Measurements from ENCODE around the gene RAB11FIP4. TPM values are rescaled to one million over a fixed set of nuclear protein-coding genes. Genes with fewer than 3 reads are reported as not detected.

Gene RAB11FIP4
- total RNA-seq, 2 experiments from 2014 or later, result 16.7 to 18.7 TPM

- Mint-ChIP-seq H3K4me3 (peak overlapping the region; percentile 87), H3K27me3 (no peaks in the 10 kb centered on the region), H3K36me3 (peaks cover 1% of the 10 kb centered on the region), H3K4me1 (peaks cover 34% of the 10 kb centered on the region), H3K27ac (no peak overlapping the region), H3K9me3 (no peaks in the 10 kb centered on the region)
- no peak for DNase-seq
These were observed 95.0 kb downstream of the RAB11FIP4 start for GRCh38 chr17:31486351-31487062.

GRCh38 chr17:31487063-31487647, 95.7 kb downstream of the RAB11FIP4 start:
- Mint-ChIP-seq H3K27ac (peak overlapping the region; percentile 67), H3K27me3 (no peaks in the 10 kb centered on the region), H3K9me3 (no peaks in the 10 kb centered on the region), H3K36me3 (peaks cover 1% of the 10 kb centered on the region), H3K4me3 (peak overlapping the region; percentile 87), H3K4me1 (peaks cover 40% of the 10 kb centered on the region)
- DNase-seq, result no peak

- DNase-seq, result peak; percentile 90
- no peaks in the 10 kb centered on the region for H3K9me3 Mint-ChIP-seq
- H3K27me3 Mint-ChIP-seq, result no peaks in the 10 kb centered on the region
- H3K27ac Mint-ChIP-seq, result peak overlapping the region; percentile 67
- H3K4me3 Mint-ChIP-seq, result peak overlapping the region; percentile 87
- peaks cover 46% of the 10 kb centered on the region for H3K4me1 Mint-ChIP-seq
- H3K36me3 Mint-ChIP-seq, result peaks cover 3% of the 10 kb centered on the region
These were observed 96.3 kb downstream of the RAB11FIP4 start for GRCh38 chr17:31487648-31488263.

GRCh38 chr17:31488264-31488981, 96.9 kb downstream of the RAB11FIP4 start:
- DNase-seq, result peak; percentile 34
- Mint-ChIP-seq H3K9me3 (no peaks in the 10 kb centered on the region), H3K4me3 (peak overlapping the region; percentile 87), H3K27ac (peak overlapping the region; percentile 72), H3K4me1 (peaks cover 53% of the 10 kb centered on the region), H3K36me3 (peaks cover 5% of the 10 kb centered on the region), H3K27me3 (no peaks in the 10 kb centered on the region)

- H3K36me3 Mint-ChIP-seq, result peaks cover 5% of the 10 kb centered on the region
- H3K9me3 Mint-ChIP-seq, result no peaks in the 10 kb centered on the region
- no peaks in the 10 kb centered on the region for H3K27me3 Mint-ChIP-seq
- peak overlapping the region; percentile 87 for H3K4me3 Mint-ChIP-seq
- DNase-seq, result no peak
- H3K4me1 Mint-ChIP-seq, result peaks cover 58% of the 10 kb centered on the region
- H3K27ac Mint-ChIP-seq, result peak overlapping the region; percentile 72
These were observed 97.5 kb downstream of the RAB11FIP4 start for GRCh38 chr17:31488982-31489294.

GRCh38 chr17:31489295-31490018, 98.0 kb downstream of the RAB11FIP4 start:
- H3K27ac Mint-ChIP-seq, result peak overlapping the region; percentile 63
- H3K36me3 Mint-ChIP-seq, result peaks cover 5% of the 10 kb centered on the region
- no peak for DNase-seq
- no peaks in the 10 kb centered on the region for H3K27me3 Mint-ChIP-seq
- H3K9me3 Mint-ChIP-seq, result no peaks in the 10 kb centered on the region
- H3K4me1 Mint-ChIP-seq, result peaks cover 62% of the 10 kb centered on the region
- peak overlapping the region; percentile 87 for H3K4me3 Mint-ChIP-seq

GRCh38 chr17:31490019-31490650, 98.7 kb downstream of the RAB11FIP4 start:
- DNase-seq, result no peak
- H3K27me3 Mint-ChIP-seq, result no peaks in the 10 kb centered on the region
- H3K9me3 Mint-ChIP-seq, result no peaks in the 10 kb centered on the region
- H3K36me3 Mint-ChIP-seq, result peaks cover 5% of the 10 kb centered on the region
- H3K27ac Mint-ChIP-seq, result peak overlapping the region; percentile 78
- peak overlapping the region; percentile 87 for H3K4me3 Mint-ChIP-seq
- peaks cover 68% of the 10 kb centered on the region for H3K4me1 Mint-ChIP-seq

GRCh38 chr17:31490671-31491375, 99.3 kb downstream of the RAB11FIP4 start:
- H3K27ac Mint-ChIP-seq, result peak overlapping the region; percentile 61
- peaks cover 5% of the 10 kb centered on the region for H3K36me3 Mint-ChIP-seq
- no peaks in the 10 kb centered on the region for H3K27me3 Mint-ChIP-seq
- peaks cover 73% of the 10 kb centered on the region for H3K4me1 Mint-ChIP-seq
- no peaks in the 10 kb centered on the region for H3K9me3 Mint-ChIP-seq
- H3K4me3 Mint-ChIP-seq, result peak overlapping the region; percentile 5
- DNase-seq, result no peak

- Mint-ChIP-seq H3K36me3 (peaks cover 5% of the 10 kb centered on the region), H3K9me3 (no peaks in the 10 kb centered on the region), H3K4me3 (peak overlapping the region; percentile 5), H3K4me1 (peaks cover 76% of the 10 kb centered on the region), H3K27ac (peak overlapping the region; percentile 92), H3K27me3 (no peaks in the 10 kb centered on the region)
- DNase-seq, result no peak
These were observed 100.1 kb downstream of the RAB11FIP4 start for GRCh38 chr17:31491376-31492131.

GRCh38 chr17:31492206-31492605, 100.7 kb downstream of the RAB11FIP4 start:
- Mint-ChIP-seq H3K27me3 (no peaks in the 10 kb centered on the region), H3K9me3 (no peaks in the 10 kb centered on the region), H3K4me1 (peaks cover 75% of the 10 kb centered on the region), H3K4me3 (no peak overlapping the region), H3K36me3 (peaks cover 5% of the 10 kb centered on the region), H3K27ac (peak overlapping the region; percentile 92)
- no peak for DNase-seq

GRCh38 chr17:31492880-31493655, 101.6 kb downstream of the RAB11FIP4 start:
- H3K27me3 Mint-ChIP-seq, result no peaks in the 10 kb centered on the region
- peak; percentile 68 for DNase-seq
- H3K9me3 Mint-ChIP-seq, result no peaks in the 10 kb centered on the region
- peaks cover 78% of the 10 kb centered on the region for H3K4me1 Mint-ChIP-seq
- peak overlapping the region; percentile 92 for H3K27ac Mint-ChIP-seq
- H3K4me3 Mint-ChIP-seq, result peak overlapping the region; percentile 67
- H3K36me3 Mint-ChIP-seq, result peaks cover 5% of the 10 kb centered on the region

GRCh38 chr17:31493656-31494155, 102.2 kb downstream of the RAB11FIP4 start:
- Mint-ChIP-seq H3K36me3 (peaks cover 5% of the 10 kb centered on the region), H3K4me3 (peak overlapping the region; percentile 67), H3K27ac (peak overlapping the region; percentile 92), H3K4me1 (peaks cover 84% of the 10 kb centered on the region), H3K9me3 (no peaks in the 10 kb centered on the region), H3K27me3 (no peaks in the 10 kb centered on the region)
- no peak for DNase-seq

Data from activated naive CD8-positive, alpha-beta T cell treated with anti-CD3 and anti-CD28 coated beads for 36 hours (primary cell).